ENCODE data around the gene GUCD1. TPM values are rescaled to one million over a fixed set of nuclear protein-coding genes. Genes with fewer than 3 reads are reported as not detected.

The GUCD1 gene
- total and polyA plus RNA-seq, 7 donors, result 114 to 232 (median 151) TPM

DNA sequence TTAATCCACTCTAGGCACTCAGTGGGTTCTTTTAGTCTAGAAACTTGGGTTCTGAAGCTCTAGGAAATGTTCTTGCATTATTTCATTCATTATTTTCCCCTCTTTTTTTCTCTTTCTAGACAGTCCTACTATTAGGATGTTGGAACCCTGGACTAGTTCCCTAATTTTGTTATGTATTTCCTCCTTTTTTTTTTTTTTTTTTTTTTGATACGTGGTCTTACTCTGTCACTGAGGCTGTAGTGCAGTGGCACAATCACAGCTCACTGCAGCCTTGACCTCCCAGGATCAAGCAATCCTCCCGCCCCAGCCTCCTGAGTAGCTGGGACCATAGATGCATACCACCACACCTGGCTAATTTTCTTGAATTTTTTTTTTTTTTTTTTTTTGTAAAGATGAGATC, 50.4 kb downstream of the GUCD1 start:
- Histone ChIP-seq H3K9me3 (no peaks in the 10 kb centered on the region), H3K36me3 (ENCODE audit: insufficient read depth in 1 of 2, low read depth in 1 of 2) (no peaks in the 10 kb centered on the region), H3K27ac (no peak overlapping the region), H3K4me1 (peaks cover 14% of the 10 kb centered on the region), H3K27me3 (ENCODE audit: insufficient read depth in 3 of 3, low read length in 2 of 3) (no peaks in the 10 kb centered on the region), H3K4me3 (no peak overlapping the region)
- ATAC-seq, result no peak
- 82 to 100% (median 94%) methylated on average over 2 of the region's 2 CpGs for WGBS, 3 donors
- no peak for DNase-seq
- intact Hi-C loops (cut with DNase I), result loop anchor here (5.0 to 10.0 kb wide), 2 partner anchors 82 to 180 kb away; no protein-coding TSS in a partner anchor
- TF ChIP-seq CTCF (IDR thresholded peaks at IDR 0.05), result no peak

DNA sequence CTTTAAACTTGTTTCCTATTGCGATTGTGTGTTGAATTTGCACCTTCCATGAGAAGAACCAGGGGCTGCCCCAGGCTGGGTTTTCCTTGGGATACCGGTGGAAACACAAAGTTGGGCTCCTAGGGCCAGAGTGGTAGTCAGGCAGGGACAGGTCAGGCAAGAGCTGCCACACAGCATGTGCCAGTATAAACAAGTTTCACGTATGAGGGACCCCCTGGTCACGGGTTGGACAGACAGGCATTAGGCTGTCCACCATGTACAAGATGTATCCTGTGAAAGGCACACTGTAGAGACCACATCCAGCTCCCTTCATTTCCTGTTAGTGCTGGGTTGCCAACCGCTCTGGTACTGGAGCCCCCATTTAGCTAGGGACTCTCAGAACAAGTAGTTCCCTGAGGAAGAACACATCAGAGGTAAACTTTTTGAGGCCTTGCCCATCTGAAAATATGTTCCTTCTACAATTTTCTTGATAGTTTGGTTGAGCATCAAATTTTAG, 51.0 kb downstream of the GUCD1 start:
- no peak for TF ChIP-seq CTCF (IDR thresholded peaks at IDR 0.05)
- Histone ChIP-seq H3K36me3 (ENCODE audit: insufficient read depth in 1 of 2, low read depth in 1 of 2) (no peaks in the 10 kb centered on the region), H3K4me3 (no peak overlapping the region), H3K27ac (no peak overlapping the region), H3K4me1 (peaks cover 14% of the 10 kb centered on the region), H3K27me3 (ENCODE audit: insufficient read depth in 3 of 3, low read length in 2 of 3) (no peaks in the 10 kb centered on the region), H3K9me3 (no peaks in the 10 kb centered on the region)
- ATAC-seq (no peak), DNase-seq (no peak)
- 87 to 92% (median 89%) methylated on average over 5 of the region's 5 CpGs for WGBS, 3 donors
- intact Hi-C loops (cut with DNase I), result loop anchor here (2.0 to 10.0 kb wide), 3 partner anchors 82 to 179 kb away; no protein-coding TSS in a partner anchor

GRCh38 chr22:24503137-24503842, 51.6 kb downstream of the GUCD1 start:
- H3K27me3 ChIP-seq (ENCODE audit: insufficient read depth in 3 of 3, low read length in 2 of 3), result no peaks in the 10 kb centered on the region
- peak; percentile 52 to 74 for DNase-seq
- no peaks in the 10 kb centered on the region for H3K9me3 ChIP-seq
- intact Hi-C loops (cut with DNase I), result loop anchor here (2.0 to 10.0 kb wide), 3 partner anchors 81 to 178 kb away; no protein-coding TSS in a partner anchor
- no peak overlapping the region for H3K4me3 ChIP-seq
- peak; percentile 60 for TF ChIP-seq CTCF (IDR thresholded peaks at IDR 0.05)
- peaks cover 14% of the 10 kb centered on the region for H3K4me1 ChIP-seq
- ATAC-seq, result peak; percentile 66 to 79 (median 76)
- 74 to 80% (median 78%) methylated on average over 7 of the region's 7 CpGs for WGBS, 3 donors
- H3K36me3 ChIP-seq (ENCODE audit: insufficient read depth in 1 of 2, low read depth in 1 of 2), result no peaks in the 10 kb centered on the region
- no peak overlapping the region for H3K27ac ChIP-seq

GRCh38 chr22:24502541-24502940, 52.4 kb downstream of the GUCD1 start:
- H3K4me1 ChIP-seq, result peaks cover 14% of the 10 kb centered on the region
- TF ChIP-seq CTCF (IDR thresholded peaks at IDR 0.05), result no peak
- DNase-seq, result no peak
- no peak overlapping the region for H3K27ac ChIP-seq
- H3K9me3 ChIP-seq, result no peaks in the 10 kb centered on the region
- H3K27me3 ChIP-seq (ENCODE audit: insufficient read depth in 3 of 3, low read length in 2 of 3), result no peaks in the 10 kb centered on the region
- no peaks in the 10 kb centered on the region for H3K36me3 ChIP-seq (ENCODE audit: insufficient read depth in 1 of 2, low read depth in 1 of 2)
- H3K4me3 ChIP-seq, result no peak overlapping the region
- 90 to 96% (median 93%) methylated on average over 1 of the region's 1 CpG for WGBS, 3 donors
- ATAC-seq, result no peak
- intact Hi-C loops (cut with DNase I), result loop anchor here (2.0 to 10.0 kb wide), 3 partner anchors 80 to 178 kb away; no protein-coding TSS in a partner anchor

Data from psoas muscle (tissue), 8 donors.